Cardiac fibroblast (primary cell): ENCODE results near the gene EPHB3.

Experiments used
- DNase-seq, 2 donors: peaks; one replicate each; pipeline versions ENCODE4 v3.0.0 to v3.0.0-alpha.2; 2010; ENCODE audit warnings: low read depth in 2 of 2
- H3K4me3 ChIP-seq, 2 donors: replicated peaks in 1 of 2; 1 replicate in 1 of 2; 2 replicates in 1 of 2; pipeline ENCODE4 v1.5.1; 2011; ENCODE audit warnings: low read depth in 2 of 2, low read length in 2 of 2, mild to moderate bottlenecking in 2 of 2, moderate library complexity in 1 of 2
- CTCF ChIP-seq: IDR thresholded peaks from one replicate; pipeline ENCODE4 v1.5.1; 2011; ENCODE audit warnings: low read depth, mild to moderate bottlenecking, low read length, inconsistent platforms

EPHB3 gene

GRCh38 chr3:184563941-184564684 lies 2.5 kb downstream of the EPHB3 start:
- no peak for DNase-seq
- TF ChIP-seq CTCF: no peak
- no peak overlapping the region for H3K4me3 ChIP-seq

GRCh38 chr3:184564685-184565385 lies 3.2 kb downstream of the EPHB3 start:
- H3K4me3 ChIP-seq: no peak overlapping the region
- no peak for TF ChIP-seq CTCF
- DNase-seq: no peak

- TF ChIP-seq CTCF: no peak
- no peak overlapping the region for H3K4me3 ChIP-seq
- peak; percentile 68 to 81 for DNase-seq
These were observed 4.0 kb downstream of the EPHB3 start for GRCh38 chr3:184565421-184566211.

GRCh38 chr3:184566441-184567414 lies 5.1 kb downstream of the EPHB3 start:
- DNase-seq: no peak
- H3K4me3 ChIP-seq: no peak overlapping the region
- no peak for TF ChIP-seq CTCF

GRCh38 chr3:184567946-184568559 lies 6.5 kb downstream of the EPHB3 start:
- DNase-seq: no peak
- peak overlapping the region in 1 of 2 donors; percentile 53 for H3K4me3 ChIP-seq
- no peak for TF ChIP-seq CTCF
